Suprapubic skin (tissue), 4 donors: ENCODE data around the gene WDR27. TPM values are rescaled to one million over a fixed set of nuclear protein-coding genes. Genes with fewer than 3 reads are reported as not detected.

Experiments used
- DNase-seq, 2 donors: peaks; one replicate each; pipeline ENCODE4 v3.0.0-alpha.2; 2019; ENCODE audit warnings: low spot score in 2 of 2
- H3K27ac ChIP-seq: fragments of 200-600 bp; sonication (generic); one replicate; pipeline ENCODE4 v1.5.1; 2019
- H3K27me3 ChIP-seq: fragments of 200-600 bp; sonication (generic); one replicate; pipeline ENCODE4 v1.5.1; 2019
- H3K36me3 ChIP-seq: fragments of 200-600 bp; sonication (generic); one replicate; pipeline ENCODE4 v1.5.1; 2019
- H3K4me1 ChIP-seq: fragments of 200-600 bp; sonication (generic); one replicate; pipeline ENCODE4 v1.5.1; 2019
- H3K4me3 ChIP-seq: fragments of 200-600 bp; sonication (generic); one replicate; pipeline ENCODE4 v1.5.1; 2019; ENCODE audit warnings: mild to moderate bottlenecking
- H3K9me3 ChIP-seq: fragments of 200-600 bp; sonication (generic); one replicate; pipeline ENCODE4 v1.5.1; 2019
- CTCF ChIP-seq, 2 donors: fragments of 200-600 bp in 1 of 2; fragments of 450-650 bp in 1 of 2; sonication (generic) in 1 of 2; IDR thresholded peaks; one replicate each; pipeline ENCODE4 v1.5.1; 2016 to 2019; ENCODE audit warnings: antibody characterized with exemption in 2 of 2, mild to moderate bottlenecking in 1 of 2, moderate library complexity in 1 of 2
- EP300 ChIP-seq: sonication (generic); formaldehyde crosslinking; IDR thresholded peaks from one replicate; pipeline ENCODE4 v1.6.1; 2017; ENCODE audit warnings: antibody characterized with exemption
- POLR2A ChIP-seq, 2 donors: fragments of 450-650 bp; IDR thresholded peaks; one replicate each; pipeline ENCODE4 v1.6.1; 2017; ENCODE audit warnings: antibody characterized with exemption in 2 of 2, mild to moderate bottlenecking in 2 of 2, moderate library complexity in 2 of 2
- POLR2AphosphoS5 ChIP-seq, 3 donors: sonication (generic); formaldehyde crosslinking; IDR thresholded peaks; one replicate each; pipeline ENCODE4 v1.6.1; 2017; ENCODE audit warnings: antibody characterized with exemption in 3 of 3
- WGBS: methylation state at CpG from one replicate; pipeline ENCODE4 v1.1.5; 2018; 5-methylcytosine and 5-hydroxymethylcytosine counted together
- total RNA-seq, 4 donors: library from RNA; depleted of rRNA; stranded (reverse); fragments of >200 nt; gene quantifications; one replicate each; pipeline ENCODE4 v1.1.0, GENCODE V29; 2016

WDR27 gene
- total RNA-seq, 4 donors from 2014 or later, result 17.3 to 59.4 (median 26.6) TPM

- Histone ChIP-seq H3K27ac (no peak overlapping the region), H3K27me3 (no peaks in the 10 kb centered on the region), H3K36me3 (peaks cover 31% of the 10 kb centered on the region), H3K4me1 (peaks cover 19% of the 10 kb centered on the region), H3K9me3 (no peaks in the 10 kb centered on the region), H3K4me3 (no peak overlapping the region)
- 78% methylated on average over 4 of the region's 4 CpGs for WGBS
- no peak for DNase-seq
- no peak for TF ChIP-seq CTCF (IDR thresholded peaks at IDR 0.05)
- no peak for TF ChIP-seq EP300
- TF ChIP-seq POLR2A (IDR thresholded peaks at IDR 0.05), result no peak
- no peak for TF ChIP-seq POLR2AphosphoS5 (IDR thresholded peaks at IDR 0.05)
Observed at GRCh38 chr6:169719117-169719516, 17.3 kb upstream of the WDR27 start.

- Histone ChIP-seq H3K27ac (no peak overlapping the region), H3K4me1 (no peaks in the 10 kb centered on the region), H3K4me3 (no peak overlapping the region), H3K36me3 (peaks cover 71% of the 10 kb centered on the region), H3K9me3 (no peaks in the 10 kb centered on the region), H3K27me3 (no peaks in the 10 kb centered on the region)
- 96% methylated on average over 9 of the region's 9 CpGs for WGBS
- TF ChIP-seq EP300 (no peak), POLR2AphosphoS5 (IDR thresholded peaks at IDR 0.05) (no peak), CTCF (IDR thresholded peaks at IDR 0.05) (no peak), POLR2A (IDR thresholded peaks at IDR 0.05) (no peak)
- DNase-seq, result no peak
Observed at GRCh38 chr6:169714595-169714994, 12.8 kb upstream of the WDR27 start.

- no peak overlapping the region for H3K27ac ChIP-seq
- no peak overlapping the region for H3K4me3 ChIP-seq
- H3K36me3 ChIP-seq, result peaks cover 75% of the 10 kb centered on the region
- DNase-seq, result no peak
- TF ChIP-seq POLR2AphosphoS5 (IDR thresholded peaks at IDR 0.05) (no peak), EP300 (no peak), CTCF (IDR thresholded peaks at IDR 0.05) (no peak), POLR2A (IDR thresholded peaks at IDR 0.05) (no peak)
- H3K27me3 ChIP-seq, result no peaks in the 10 kb centered on the region
- no peaks in the 10 kb centered on the region for H3K9me3 ChIP-seq
- H3K4me1 ChIP-seq, result no peaks in the 10 kb centered on the region
- WGBS, result 95% methylated on average over 2 of the region's 2 CpGs
Observed at GRCh38 chr6:169714178-169714577, 12.3 kb upstream of the WDR27 start.

- Histone ChIP-seq H3K9me3 (no peaks in the 10 kb centered on the region), H3K4me1 (no peaks in the 10 kb centered on the region), H3K27me3 (no peaks in the 10 kb centered on the region), H3K4me3 (no peak overlapping the region), H3K36me3 (peaks cover 55% of the 10 kb centered on the region), H3K27ac (no peak overlapping the region)
- TF ChIP-seq EP300 (no peak), CTCF (IDR thresholded peaks at IDR 0.05) (no peak), POLR2AphosphoS5 (IDR thresholded peaks at IDR 0.05) (no peak)
- DNase-seq, result no peak
- WGBS, result 67% methylated on average over 3 of the region's 3 CpGs
Observed at GRCh38 chr6:169710009-169710408, 8.2 kb upstream of the WDR27 start.

- H3K4me1 ChIP-seq, result peaks cover 5% of the 10 kb centered on the region
- H3K4me3 ChIP-seq, result no peak overlapping the region
- no peak overlapping the region for H3K27ac ChIP-seq
- no peak for DNase-seq
- no peaks in the 10 kb centered on the region for H3K9me3 ChIP-seq
- peaks cover 48% of the 10 kb centered on the region for H3K36me3 ChIP-seq
- no peaks in the 10 kb centered on the region for H3K27me3 ChIP-seq
- no peak for TF ChIP-seq POLR2A (IDR thresholded peaks at IDR 0.05)
- no peak for TF ChIP-seq CTCF (IDR thresholded peaks at IDR 0.05)
- TF ChIP-seq POLR2AphosphoS5 (IDR thresholded peaks at IDR 0.05), result no peak
- no peak for TF ChIP-seq EP300
Observed at GRCh38 chr6:169709293-169709692, 7.5 kb upstream of the WDR27 start.
